ENCODE results near the gene NOP56. TPM values are rescaled to one million over a fixed set of nuclear protein-coding genes. Genes with fewer than 3 reads are reported as not detected.

The NOP56 gene
- polyA plus RNA-seq, 2 of the 4 experiments (the other 2 are of a cell fraction): 571 to 658 TPM

GRCh38 chr20:2700913-2701620 lies 48.6 kb downstream of the NOP56 start:
- no peak overlapping the region for H3K4me3 ChIP-seq
- H3K4me1 ChIP-seq: no peaks in the 10 kb centered on the region
- FAIRE-seq (no peak), DNase-seq (ENCODE audit: low read depth in 1 of 2, low spot score in 1 of 2) (no peak), ATAC-seq (no peak; a peak in 1 of 6 replicates)
- H3K4me2 ChIP-seq: no peak overlapping the region
- ChIA-PET CTCF (interaction anchor here (0.5 to 2.0 kb wide), 7 partner anchors 12 to 300 kb away, joined by 3 to 6 read pairs (median 4); no protein-coding TSS in a partner anchor), POLR2A (no interaction called here)
- H3K9me3 ChIP-seq: no peaks in the 10 kb centered on the region
- WGBS (ENCODE audit: missing lambda C conversion rate): 61% methylated on average over 7 of the region's 9 CpGs
- no peak for TF ChIP-seq MYC (IDR thresholded peaks at IDR 0.05; ENCODE audit: borderline replicate concordance, low read length)
- TF ChIP-seq REST (IDR thresholded peaks at IDR 0.05): no peak
- TF ChIP-seq EHMT2 (IDR thresholded peaks at IDR 0.05; ENCODE audit: low read depth): no peak
- TF ChIP-seq NFE2L2 (conservative IDR thresholded peaks at IDR 0.05; ENCODE audit: low read length): no peak
- TF ChIP-seq SREBF2 (IDR thresholded peaks at IDR 0.05): no peak
- TF ChIP-seq KDM5A (IDR thresholded peaks at IDR 0.05): no peak
- TF ChIP-seq EP300 (IDR thresholded peaks at IDR 0.05): no peak
- TF ChIP-seq, protein P1, sequence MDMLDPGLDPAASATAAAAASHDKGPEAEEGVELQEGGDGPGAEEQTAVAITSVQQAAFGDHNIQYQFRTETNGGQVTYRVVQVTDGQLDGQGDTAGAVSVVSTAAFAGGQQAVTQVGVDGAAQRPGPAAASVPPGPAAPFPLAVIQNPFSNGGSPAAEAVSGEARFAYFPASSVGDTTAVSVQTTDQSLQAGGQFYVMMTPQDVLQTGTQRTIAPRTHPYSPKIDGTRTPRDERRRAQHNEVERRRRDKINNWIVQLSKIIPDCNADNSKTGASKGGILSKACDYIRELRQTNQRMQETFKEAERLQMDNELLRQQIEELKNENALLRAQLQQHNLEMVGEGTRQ (IDR thresholded peaks at IDR 0.05): no peak
- TF ChIP-seq FOXS1 (CRISPR knock-in tag; IDR thresholded peaks at IDR 0.05): no peak
- TF ChIP-seq NR3C1 (IDR thresholded peaks at IDR 0.05): no peak
- TF ChIP-seq TFCP2L1 (CRISPR knock-in tag; IDR thresholded peaks at IDR 0.05): no peak
- no peak for TF ChIP-seq CBX8 (IDR thresholded peaks at IDR 0.05)
- TF ChIP-seq HOXB13 (CRISPR knock-in tag; IDR thresholded peaks at IDR 0.05; ENCODE audit: low read depth): no peak
- TF ChIP-seq, protein P2, sequence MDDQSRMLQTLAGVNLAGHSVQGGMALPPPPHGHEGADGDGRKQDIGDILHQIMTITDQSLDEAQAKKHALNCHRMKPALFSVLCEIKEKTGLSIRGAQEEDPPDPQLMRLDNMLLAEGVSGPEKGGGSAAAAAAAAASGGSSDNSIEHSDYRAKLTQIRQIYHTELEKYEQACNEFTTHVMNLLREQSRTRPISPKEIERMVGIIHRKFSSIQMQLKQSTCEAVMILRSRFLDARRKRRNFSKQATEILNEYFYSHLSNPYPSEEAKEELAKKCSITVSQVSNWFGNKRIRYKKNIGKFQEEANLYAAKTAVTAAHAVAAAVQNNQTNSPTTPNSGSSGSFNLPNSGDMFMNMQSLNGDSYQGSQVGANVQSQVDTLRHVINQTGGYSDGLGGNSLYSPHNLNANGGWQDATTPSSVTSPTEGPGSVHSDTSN (IDR thresholded peaks at IDR 0.05): no peak
- TF ChIP-seq CHD4 (IDR thresholded peaks at IDR 0.05; ENCODE audit: borderline replicate concordance): no peak
- no peak for TF ChIP-seq CBX2 (IDR thresholded peaks at IDR 0.05; ENCODE audit: borderline replicate concordance, low read depth)
- no peak for TF ChIP-seq RFX5 (IDR thresholded peaks at IDR 0.05)
- no peak for TF ChIP-seq KDM1A (IDR thresholded peaks at IDR 0.05; ENCODE audit: low read depth)
- no peak for TF ChIP-seq FOSL2 (IDR thresholded peaks at IDR 0.05)
- TF ChIP-seq FOSL2 (CRISPR knock-in tag; IDR thresholded peaks at IDR 0.05): no peak
- no peak overlapping the region for H3K27ac ChIP-seq

DNA sequence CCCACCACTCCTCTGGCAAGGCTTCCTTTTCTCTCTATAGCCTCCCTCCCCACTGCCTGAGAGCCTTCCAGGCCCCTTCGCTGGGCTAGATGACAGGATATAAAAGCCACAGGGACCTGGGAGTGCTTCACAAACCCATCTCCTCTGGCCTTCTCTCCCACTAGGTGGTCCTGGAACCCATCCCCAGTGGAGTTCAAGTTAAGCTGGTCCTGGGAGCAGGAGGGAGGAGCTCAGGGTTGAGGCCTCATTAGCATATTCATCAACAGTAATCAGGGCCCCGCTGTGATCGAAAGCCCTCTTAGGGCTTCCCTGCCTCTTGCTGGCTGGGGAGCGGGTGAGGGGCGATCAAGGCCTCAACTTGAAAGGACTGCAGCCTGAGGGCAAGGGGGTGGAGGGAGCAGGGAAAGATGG lies 49.2 kb downstream of the NOP56 start:
- FAIRE-seq (no peak), DNase-seq (ENCODE audit: low read depth in 1 of 2, low spot score in 1 of 2) (no peak), ATAC-seq (no peak)
- H3K4me1 ChIP-seq: no peaks in the 10 kb centered on the region
- WGBS (ENCODE audit: missing lambda C conversion rate): 78% methylated on average over 5 of the region's 5 CpGs
- no peak overlapping the region for H3K4me2 ChIP-seq
- POLR2A ChIA-PET: no interaction called here
- no peak overlapping the region for H3K27ac ChIP-seq
- CTCF ChIA-PET: interaction anchor here (0.5 to 2.0 kb wide), 9 partner anchors 8 to 299 kb away, joined by 3 to 6 read pairs (median 4); no protein-coding TSS in a partner anchor
- H3K9me3 ChIP-seq: no peaks in the 10 kb centered on the region
- TF ChIP-seq, protein P3, sequence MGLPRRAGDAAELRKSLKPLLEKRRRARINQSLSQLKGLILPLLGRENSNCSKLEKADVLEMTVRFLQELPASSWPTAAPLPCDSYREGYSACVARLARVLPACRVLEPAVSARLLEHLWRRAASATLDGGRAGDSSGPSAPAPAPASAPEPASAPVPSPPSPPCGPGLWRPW (IDR thresholded peaks at IDR 0.05): no peak
- TF ChIP-seq TFCP2L1 (CRISPR knock-in tag; IDR thresholded peaks at IDR 0.05) (no peak), HOXB5 (CRISPR knock-in tag; IDR thresholded peaks at IDR 0.05) (no peak)
- TF ChIP-seq, protein P2 (IDR thresholded peaks at IDR 0.05): no peak
- TF ChIP-seq, protein P4, sequence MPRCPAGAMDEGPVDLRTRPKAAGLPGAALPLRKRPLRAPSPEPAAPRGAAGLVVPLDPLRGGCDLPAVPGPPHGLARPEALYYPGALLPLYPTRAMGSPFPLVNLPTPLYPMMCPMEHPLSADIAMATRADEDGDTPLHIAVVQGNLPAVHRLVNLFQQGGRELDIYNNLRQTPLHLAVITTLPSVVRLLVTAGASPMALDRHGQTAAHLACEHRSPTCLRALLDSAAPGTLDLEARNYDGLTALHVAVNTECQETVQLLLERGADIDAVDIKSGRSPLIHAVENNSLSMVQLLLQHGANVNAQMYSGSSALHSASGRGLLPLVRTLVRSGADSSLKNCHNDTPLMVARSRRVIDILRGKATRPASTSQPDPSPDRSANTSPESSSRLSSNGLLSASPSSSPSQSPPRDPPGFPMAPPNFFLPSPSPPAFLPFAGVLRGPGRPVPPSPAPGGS (IDR thresholded peaks at IDR 0.05): no peak
- H3K4me3 ChIP-seq: no peak overlapping the region

Measured in A549 (cell line).